ENCODE data around the gene SLC17A3.

The SLC17A3 gene

GRCh38 chr6:25874118-25874517 lies at the start of gene SLC17A3:
Gene SLC17A3 (minus strand): TSS chr6:25874243. CDS start chr6:25868387, 5,856 bp downstream.
- H3K4me3 ChIP-seq (ENCODE audit: low read depth, low read length), result no peak within 1 kb of the TSS
- no peak for DNase-seq (ENCODE audit: low read depth)

DNA sequence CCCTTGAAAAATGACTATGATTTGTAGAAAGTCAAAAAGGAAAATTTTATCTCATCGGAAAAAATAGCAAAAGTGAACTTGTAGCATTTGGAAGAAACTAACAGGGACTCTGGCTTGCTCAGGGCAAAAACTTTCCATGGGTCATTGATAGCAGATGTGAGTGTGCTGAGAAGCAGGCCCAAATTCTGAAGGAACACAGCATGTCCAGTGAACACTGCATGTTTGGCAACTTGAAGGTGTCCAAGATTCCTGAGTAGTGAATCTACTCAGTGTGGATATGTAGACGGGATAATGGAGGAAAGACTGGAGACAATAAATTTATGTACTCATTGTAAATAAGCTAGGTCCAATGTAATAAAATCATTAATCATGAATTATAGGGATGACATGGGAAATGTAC lies 48.3 kb upstream of the SLC17A3 start:
- no peak for DNase-seq (ENCODE audit: low read depth)
- no peak overlapping the region for H3K4me3 ChIP-seq (ENCODE audit: low read depth, low read length)

- no peak overlapping the region for H3K4me3 ChIP-seq (ENCODE audit: low read depth, low read length)
- DNase-seq (ENCODE audit: low read depth), result no peak
Measured at GRCh38 chr6:25921525-25922203, 47.6 kb upstream of the SLC17A3 start.

- DNase-seq (ENCODE audit: low read depth), result no peak
- H3K4me3 ChIP-seq (ENCODE audit: low read depth, low read length), result no peak overlapping the region
Measured at GRCh38 chr6:25919657-25920056, 45.6 kb upstream of the SLC17A3 start.

DNA sequence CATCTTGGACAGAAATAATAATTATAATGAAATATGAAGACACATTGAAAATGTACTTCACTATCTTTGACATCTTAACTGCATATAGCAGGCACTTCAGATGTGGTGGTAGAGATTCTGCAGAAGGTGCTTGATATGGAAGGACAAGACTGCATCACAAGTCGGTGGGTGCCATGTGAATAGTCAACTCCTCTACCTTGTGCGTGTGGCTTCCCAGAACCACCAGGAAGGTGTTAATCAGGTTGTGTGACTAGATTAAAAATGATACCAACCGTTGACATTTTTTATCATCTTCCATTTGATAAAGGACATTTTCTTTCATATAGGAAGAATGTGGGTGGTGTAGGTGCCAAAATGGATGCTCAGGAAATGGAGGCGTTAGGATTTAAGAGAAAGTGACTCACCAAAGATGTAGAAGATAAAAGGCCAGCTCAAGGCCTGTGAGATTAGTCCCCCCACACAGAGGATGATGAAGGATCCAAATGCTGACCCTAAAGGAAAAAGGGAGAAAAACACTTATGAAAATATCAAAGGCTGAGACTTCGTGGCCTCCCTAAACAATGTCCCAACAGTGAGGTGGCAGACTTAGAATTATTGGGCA lies 44.1 kb upstream of the SLC17A3 start:
- no peak for DNase-seq (ENCODE audit: low read depth)
- no peak overlapping the region for H3K4me3 ChIP-seq (ENCODE audit: low read depth, low read length)

DNA sequence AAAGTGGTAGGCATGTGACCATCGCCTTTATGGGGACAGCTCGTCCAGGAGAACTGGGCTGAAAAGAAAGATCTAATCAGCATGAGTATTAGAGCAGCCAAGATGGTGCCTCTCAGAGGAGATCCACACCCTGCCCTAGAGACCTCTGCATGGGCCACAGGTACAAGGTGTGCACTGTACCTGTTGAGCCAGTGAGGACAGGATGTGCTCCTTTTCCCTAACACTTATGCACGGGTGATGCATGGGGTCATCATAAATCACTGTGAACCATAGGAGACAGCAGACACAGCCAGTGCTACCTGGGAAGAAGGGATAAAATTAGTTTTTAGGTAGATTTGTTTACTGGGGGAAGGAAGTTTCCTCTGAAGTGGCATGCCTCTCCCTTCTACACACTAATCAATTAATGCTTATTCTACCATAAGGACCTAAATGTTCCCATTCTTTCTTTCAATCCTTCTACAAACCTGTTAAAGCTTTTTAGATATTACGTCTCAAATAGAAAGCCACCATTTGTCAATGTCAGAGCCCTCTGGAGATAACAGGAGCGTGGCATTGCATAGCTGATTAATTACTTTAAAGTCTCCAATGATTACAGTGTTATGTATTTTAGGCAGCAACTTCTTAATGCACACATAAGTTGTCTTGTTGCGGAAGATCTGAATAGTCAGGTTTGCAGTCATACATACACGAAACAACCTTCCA lies 42.9 kb upstream of the SLC17A3 start:
- H3K4me3 ChIP-seq (ENCODE audit: low read depth, low read length), result no peak overlapping the region
- DNase-seq (ENCODE audit: low read depth), result no peak

DNA sequence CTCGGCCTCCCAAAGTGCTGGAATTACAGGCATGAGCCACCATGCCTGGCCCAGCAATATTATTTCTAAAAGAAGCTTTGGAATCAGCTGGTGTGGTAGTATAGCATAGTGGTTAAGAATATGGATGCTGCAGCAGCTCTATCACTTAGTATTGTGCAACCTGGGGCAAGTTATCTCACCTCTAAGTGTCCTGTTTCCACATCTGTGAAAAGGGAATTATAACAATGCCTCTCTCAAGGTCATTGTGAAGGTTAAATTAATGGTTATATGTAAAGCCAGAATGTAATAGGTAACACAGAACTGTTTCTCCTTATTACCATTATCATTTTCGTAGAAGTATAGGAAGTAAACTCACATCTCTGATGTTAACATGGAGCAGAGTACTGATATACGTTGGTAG lies 42.3 kb upstream of the SLC17A3 start:
- DNase-seq (ENCODE audit: low read depth), result no peak
- H3K4me3 ChIP-seq (ENCODE audit: low read depth, low read length), result no peak overlapping the region

- no peak overlapping the region for H3K4me3 ChIP-seq (ENCODE audit: low read depth, low read length)
- no peak for DNase-seq (ENCODE audit: low read depth)
Measured at GRCh38 chr6:25913741-25914140, 39.7 kb upstream of the SLC17A3 start.

DNA sequence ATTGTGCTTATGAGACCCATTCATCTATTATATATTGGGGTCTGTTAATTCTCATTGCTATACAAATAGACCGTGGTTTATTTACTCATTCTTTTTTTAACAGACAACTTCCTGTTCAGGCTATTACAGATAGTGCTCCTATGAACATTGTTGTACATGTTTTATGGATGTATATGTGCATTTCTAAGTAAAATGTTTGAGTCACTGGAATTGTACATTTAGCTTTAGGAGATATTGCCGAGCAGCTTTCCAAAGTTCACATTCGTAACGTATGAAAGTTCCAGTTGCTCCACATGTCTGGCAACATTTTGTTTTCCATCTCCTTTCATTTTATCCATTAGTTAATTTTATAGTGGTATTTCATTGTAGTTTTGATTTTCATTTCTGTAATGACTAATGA lies 37.3 kb upstream of the SLC17A3 start:
- DNase-seq (ENCODE audit: low read depth), result no peak
- H3K4me3 ChIP-seq (ENCODE audit: low read depth, low read length), result no peak overlapping the region

GRCh38 chr6:25907475-25908014 lies 33.5 kb upstream of the SLC17A3 start:
- H3K4me3 ChIP-seq (ENCODE audit: low read depth, low read length), result no peak overlapping the region
- DNase-seq (ENCODE audit: low read depth), result no peak

DNA sequence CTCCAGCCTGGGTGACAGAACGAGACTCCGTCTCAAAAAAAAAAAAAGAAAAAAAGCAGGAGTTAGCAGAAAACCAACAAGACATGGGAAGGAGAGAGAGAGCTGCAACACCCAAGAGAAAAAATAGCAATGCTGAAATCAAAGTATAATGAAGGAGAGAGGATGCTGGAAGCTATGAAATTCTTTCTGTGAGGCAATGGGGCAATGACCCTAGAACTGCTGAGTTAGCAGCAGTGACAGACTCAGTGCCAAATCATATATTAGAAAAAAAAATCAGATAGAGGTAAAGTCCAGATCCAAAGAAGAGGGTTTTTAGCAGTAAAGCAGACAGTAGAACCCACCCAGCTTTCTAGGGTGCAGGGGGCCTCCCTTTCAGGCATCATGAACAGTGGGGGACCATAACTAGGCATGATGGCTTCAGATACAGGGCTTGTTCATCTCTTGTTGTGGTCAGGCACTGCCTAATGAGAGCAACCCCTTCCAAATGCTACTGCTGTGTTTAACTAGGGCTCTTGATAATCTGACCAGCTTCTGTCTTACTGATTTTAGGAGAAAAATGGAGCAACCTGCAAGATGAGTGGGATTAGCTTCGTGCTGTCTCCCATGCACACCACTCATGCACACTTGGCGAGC lies 29.5 kb upstream of the SLC17A3 start:
- H3K4me3 ChIP-seq (ENCODE audit: low read depth, low read length), result no peak overlapping the region
- DNase-seq (ENCODE audit: low read depth), result no peak

DNA sequence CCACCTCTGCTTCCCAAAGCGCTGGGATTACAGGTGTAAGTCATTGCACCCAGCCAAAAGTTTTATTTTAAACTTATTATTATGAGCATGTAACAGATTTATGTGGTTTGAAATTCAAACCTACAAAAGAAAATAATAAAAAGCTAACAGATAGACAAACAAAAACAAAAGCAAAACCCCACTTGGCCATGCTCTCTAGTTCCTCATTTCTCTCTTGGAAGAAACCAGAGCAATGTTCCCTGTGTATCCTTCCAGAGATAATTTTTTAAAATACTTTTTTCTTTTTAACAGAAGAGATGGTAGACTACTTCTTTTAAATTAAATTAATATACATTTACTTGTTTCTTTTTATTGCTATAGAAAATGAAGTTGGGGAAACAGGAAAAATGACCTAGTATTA lies 28.0 kb upstream of the SLC17A3 start:
- H3K4me3 ChIP-seq (ENCODE audit: low read depth, low read length), result no peak overlapping the region
- DNase-seq (ENCODE audit: low read depth), result no peak

GRCh38 chr6:25900843-25901242 lies 26.8 kb upstream of the SLC17A3 start:
- H3K4me3 ChIP-seq (ENCODE audit: low read depth, low read length), result no peak overlapping the region
- DNase-seq (ENCODE audit: low read depth), result no peak

- no peak for DNase-seq (ENCODE audit: low read depth)
- no peak overlapping the region for H3K4me3 ChIP-seq (ENCODE audit: low read depth, low read length)
Measured at GRCh38 chr6:25899580-25900408, 25.8 kb upstream of the SLC17A3 start.

- no peak for DNase-seq (ENCODE audit: low read depth)
Measured at GRCh38 chr6:25899123-25899522, 25.1 kb upstream of the SLC17A3 start.

GRCh38 chr6:25898289-25898977 lies 24.4 kb upstream of the SLC17A3 start:
- DNase-seq (ENCODE audit: low read depth), result no peak
- H3K4me3 ChIP-seq (ENCODE audit: low read depth, low read length), result no peak overlapping the region

More at GRCh38 chr6:25899123-25899522, 25.1 kb upstream of the SLC17A3 start:
- H3K4me3 ChIP-seq (ENCODE audit: low read depth, low read length), result no peak overlapping the region

DNA sequence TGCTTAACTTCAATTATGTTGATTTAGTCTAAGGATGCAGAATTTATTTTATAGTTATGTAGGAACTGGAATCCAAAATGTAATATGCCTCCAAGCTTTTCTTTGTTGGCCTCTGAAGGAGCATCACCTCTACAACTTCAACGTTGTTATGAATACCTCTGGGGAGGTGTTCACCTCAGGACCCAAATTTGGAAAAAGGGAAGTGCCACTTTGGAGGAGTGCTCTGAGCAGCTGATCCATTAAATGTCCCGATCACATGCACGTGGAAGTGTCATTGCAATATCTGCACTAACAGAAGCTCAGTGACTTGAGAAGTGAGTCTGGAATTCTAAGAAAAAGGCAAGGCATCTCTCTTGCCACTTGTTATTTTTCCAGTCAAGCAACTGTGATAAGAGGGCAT lies 22.2 kb upstream of the SLC17A3 start:
- DNase-seq (ENCODE audit: low read depth), result no peak
- no peak overlapping the region for H3K4me3 ChIP-seq (ENCODE audit: low read depth, low read length)

- H3K4me3 ChIP-seq (ENCODE audit: low read depth, low read length), result no peak overlapping the region
- no peak for DNase-seq (ENCODE audit: low read depth)
Measured at GRCh38 chr6:25895771-25896170, 21.7 kb upstream of the SLC17A3 start.

DNA sequence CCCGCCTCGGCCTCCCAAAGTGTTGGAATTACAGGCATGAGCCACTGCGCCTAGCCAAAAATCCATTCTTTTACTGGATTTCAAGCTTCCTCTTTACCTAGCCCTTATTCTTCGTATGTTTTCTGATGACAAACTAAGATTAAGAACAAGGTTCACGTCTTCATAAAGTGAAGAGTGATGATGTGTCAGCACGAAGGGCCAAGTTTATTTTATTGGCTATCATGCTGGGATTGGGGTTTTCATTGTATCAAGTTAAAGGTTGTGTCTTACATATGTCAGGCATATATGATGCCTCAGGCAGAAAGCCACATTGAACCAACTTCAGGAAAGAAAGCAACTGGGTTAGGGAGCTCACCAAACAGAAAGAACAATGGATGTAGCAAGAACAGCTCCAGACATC lies 19.7 kb upstream of the SLC17A3 start:
- no peak for DNase-seq (ENCODE audit: low read depth)
- no peak overlapping the region for H3K4me3 ChIP-seq (ENCODE audit: low read depth, low read length)

All from skeletal muscle cell (primary cell).